Esophagus muscularis mucosa (tissue), 3 donors: ENCODE measurements around the gene PIGX.

Experiments
- POLR2A ChIP-seq: fragments of 450-650 bp; IDR thresholded peaks from one replicate; pipeline ENCODE4 v1.6.1; 2017; ENCODE audit warnings: antibody characterized with exemption, moderate library complexity, mild to moderate bottlenecking, low read depth
- TF ChIP-seq, protein P1 (sequence below), 3 experiments: fragments of 200-600 bp in 2 of 3; fragments of 450-650 bp in 1 of 3; sonication (generic) in 2 of 3; IDR thresholded peaks; one replicate each; pipeline ENCODE4 v1.5.1; 2017 to 2019; ENCODE audit warnings: antibody characterized with exemption in 3 of 3, mild to moderate bottlenecking in 2 of 3, moderate library complexity in 1 of 3

DNA sequence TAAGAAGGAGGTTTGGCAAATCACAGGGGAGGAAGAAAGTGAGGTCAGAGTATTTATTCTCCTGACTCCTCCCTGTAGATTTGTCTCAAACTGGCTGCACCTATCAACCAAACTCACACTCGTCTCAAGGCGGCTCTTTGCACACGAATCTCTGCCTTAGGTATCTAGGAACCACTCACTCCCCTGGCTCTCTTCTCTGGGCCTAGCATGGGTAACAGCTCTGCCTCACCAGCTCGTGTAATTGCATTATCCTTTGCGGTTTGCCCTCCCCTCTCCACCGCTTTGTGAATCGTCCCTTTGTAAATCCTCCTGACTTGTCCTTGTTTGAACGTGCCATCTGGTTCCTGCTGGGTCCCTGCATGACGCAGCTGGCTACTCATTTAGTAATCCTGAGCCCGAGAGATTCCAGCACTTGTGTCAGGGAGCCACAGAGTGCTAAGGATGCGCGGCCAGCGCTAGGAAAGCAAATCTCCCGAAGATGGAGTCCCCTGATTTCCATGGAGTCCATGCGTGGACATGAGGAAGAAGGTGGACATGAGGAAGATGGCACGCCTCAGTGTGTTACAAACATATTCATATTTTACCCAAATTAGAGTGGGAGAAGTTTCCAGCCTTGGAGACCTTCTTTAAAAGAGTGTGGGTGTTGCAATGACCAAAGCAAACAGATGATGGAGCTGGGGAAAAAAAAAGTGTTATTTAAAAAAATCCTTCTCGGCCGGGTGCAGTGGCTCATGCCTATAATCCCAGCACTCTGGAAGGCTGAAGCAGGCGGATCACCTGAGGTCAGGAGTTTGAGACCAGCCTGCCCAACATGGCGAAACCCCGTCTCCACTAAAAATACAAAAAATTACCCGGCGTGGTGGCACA is 45.9 kb upstream of the PIGX start:
- no peak for TF ChIP-seq POLR2A
- TF ChIP-seq, protein P1, sequence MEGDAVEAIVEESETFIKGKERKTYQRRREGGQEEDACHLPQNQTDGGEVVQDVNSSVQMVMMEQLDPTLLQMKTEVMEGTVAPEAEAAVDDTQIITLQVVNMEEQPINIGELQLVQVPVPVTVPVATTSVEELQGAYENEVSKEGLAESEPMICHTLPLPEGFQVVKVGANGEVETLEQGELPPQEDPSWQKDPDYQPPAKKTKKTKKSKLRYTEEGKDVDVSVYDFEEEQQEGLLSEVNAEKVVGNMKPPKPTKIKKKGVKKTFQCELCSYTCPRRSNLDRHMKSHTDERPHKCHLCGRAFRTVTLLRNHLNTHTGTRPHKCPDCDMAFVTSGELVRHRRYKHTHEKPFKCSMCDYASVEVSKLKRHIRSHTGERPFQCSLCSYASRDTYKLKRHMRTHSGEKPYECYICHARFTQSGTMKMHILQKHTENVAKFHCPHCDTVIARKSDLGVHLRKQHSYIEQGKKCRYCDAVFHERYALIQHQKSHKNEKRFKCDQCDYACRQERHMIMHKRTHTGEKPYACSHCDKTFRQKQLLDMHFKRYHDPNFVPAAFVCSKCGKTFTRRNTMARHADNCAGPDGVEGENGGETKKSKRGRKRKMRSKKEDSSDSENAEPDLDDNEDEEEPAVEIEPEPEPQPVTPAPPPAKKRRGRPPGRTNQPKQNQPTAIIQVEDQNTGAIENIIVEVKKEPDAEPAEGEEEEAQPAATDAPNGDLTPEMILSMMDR (IDR thresholded peaks at IDR 0.05): no peak
